BLaER1 treated with 17β-estradiol and CSF1 and Interleukin-3, amounts not matched to agents 10 nM and 100 nM (cell line): ENCODE data around the gene HHIPL1.

Experiments
- H3K27ac ChIP-seq, 11 experiments: shearing (Covaris generic); formaldehyde crosslinking; 2 replicates each; pipeline ENCODE4 v1.8.1; 2022
- H3K27me3 ChIP-seq, 11 experiments: shearing (Covaris generic); formaldehyde crosslinking; 2 replicates each; pipeline ENCODE4 v1.8.1; 2022
- H3K36me3 ChIP-seq, 11 experiments: shearing (Covaris generic); formaldehyde crosslinking; 2 replicates each; pipeline ENCODE4 v1.8.1; 2022
- H3K4me1 ChIP-seq, 10 experiments: shearing (Covaris generic); formaldehyde crosslinking; 2 replicates each; pipeline ENCODE4 v1.8.1; 2022
- H3K4me2 ChIP-seq, 11 experiments: shearing (Covaris generic); formaldehyde crosslinking; 2 replicates each; pipeline ENCODE4 v1.8.1; 2022
- H3K4me3 ChIP-seq, 10 experiments: shearing (Covaris generic); formaldehyde crosslinking; 2 replicates each; pipeline ENCODE4 v1.8.1; 2022
- H3K9ac ChIP-seq, 11 experiments: shearing (Covaris generic); formaldehyde crosslinking; 2 replicates each; pipeline ENCODE4 v1.8.1; 2022
- H3K9me3 ChIP-seq, 11 experiments: shearing (Covaris generic); formaldehyde crosslinking; replicated peaks in 1 of 11; 2 replicates each; pipeline ENCODE4 v1.8.1; 2022
- H4K20me1 ChIP-seq, 11 experiments: shearing (Covaris generic); formaldehyde crosslinking; 2 replicates each; pipeline ENCODE4 v1.8.1; 2022
- Cebpa-rat ChIP-seq, 11 experiments: shearing (Covaris generic); IDR thresholded peaks; 2 replicates each; pipeline ENCODE4 v1.8.1; 2022

HHIPL1 gene

DNA sequence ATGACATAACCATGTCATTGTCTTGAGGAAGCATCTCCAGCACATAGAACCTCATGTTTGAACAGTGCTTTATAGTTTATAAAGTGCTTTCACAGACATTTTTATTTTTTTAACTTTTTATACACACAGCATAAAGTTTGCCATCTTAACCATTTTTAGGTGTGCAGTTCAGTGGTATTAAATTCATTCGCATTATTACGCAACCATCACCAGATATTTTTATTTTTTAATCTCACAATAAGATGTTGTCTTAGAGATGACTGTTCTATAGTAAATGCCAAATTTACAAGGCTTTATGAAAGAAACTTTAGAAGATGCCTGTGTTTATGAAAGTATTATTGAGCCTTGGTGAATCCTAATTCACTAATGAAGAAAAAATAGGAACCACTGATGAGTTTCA is 59.1 kb downstream of the HHIPL1 start:
- no peak overlapping the region for H3K4me2 ChIP-seq
- no peak overlapping the region; a peak in 1 of 20 replicates for H3K4me3 ChIP-seq

DNA sequence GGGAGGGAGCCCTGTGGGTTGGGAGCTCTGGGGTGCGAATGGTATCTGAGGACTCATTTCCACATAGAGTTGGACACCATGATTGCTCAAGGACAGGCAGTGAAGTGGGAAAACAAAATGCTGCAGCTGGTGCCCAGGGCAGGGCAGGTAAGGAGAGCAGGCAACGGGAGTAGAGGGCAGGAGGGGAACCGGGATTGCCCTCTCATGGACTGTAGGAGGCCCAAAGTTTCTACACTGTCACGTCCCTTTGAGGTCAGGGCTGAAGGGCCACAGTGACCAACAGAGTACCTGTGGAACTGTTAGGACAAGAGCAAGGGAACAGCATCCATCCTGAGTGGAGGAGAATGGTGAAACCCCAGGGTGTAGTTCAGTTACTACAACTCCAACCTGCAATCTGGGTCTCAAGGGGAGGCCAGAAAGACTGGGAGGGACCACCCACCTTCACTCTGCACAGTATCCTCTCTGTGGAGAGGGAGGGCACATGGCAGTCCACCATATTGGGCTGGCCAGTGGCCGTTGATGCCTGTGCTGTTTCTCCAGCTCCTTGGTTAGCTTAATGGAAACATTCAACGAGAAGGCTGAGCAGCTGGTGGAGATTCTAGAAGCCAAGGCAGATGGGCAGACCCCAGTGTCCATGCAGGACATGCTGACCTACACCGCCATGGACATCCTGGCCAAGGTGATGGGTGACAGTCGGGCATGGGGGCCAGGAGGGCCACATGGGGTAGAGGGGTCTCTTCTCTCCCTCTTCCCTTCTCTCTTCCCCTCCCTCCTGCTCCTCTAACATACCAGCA is 61.4 kb downstream of the HHIPL1 start:
- Histone ChIP-seq H3K4me2 (no peak overlapping the region), H3K27me3 (no peaks in the 10 kb centered on the region), H3K36me3 (peaks cover 0 to 25% (median 10%) of the 10 kb centered on the region in 11 experiments; a peak in 7 of 22 replicates), H3K4me3 (no peak overlapping the region), H3K9me3 (peaks cover 39 to 52% (median 42%) of the 10 kb centered on the region in 11 experiments), H3K4me1 (no peaks in the 10 kb centered on the region), H3K27ac (no peak overlapping the region), H3K9ac (no peak overlapping the region), H4K20me1 (no peaks in the 10 kb centered on the region)
- no peak for TF ChIP-seq Cebpa-rat (IDR thresholded peaks at IDR 0.05)

More for the DNA sequence above, 59.1 kb downstream of the HHIPL1 start:
- H3K27me3 ChIP-seq: no peaks in the 10 kb centered on the region
- peak in 3 of 11 experiments; percentile 18 to 81 (median 49); a peak in 5 of 22 replicates for TF ChIP-seq Cebpa-rat (IDR thresholded peaks at IDR 0.05)
- peaks cover 5 to 9% (median 7%) of the 10 kb centered on the region in 10 experiments for H3K4me1 ChIP-seq
- peaks cover 35 to 58% (median 40%) of the 10 kb centered on the region in 11 experiments for H3K9me3 ChIP-seq
- no peaks in the 10 kb centered on the region for H4K20me1 ChIP-seq
- no peak overlapping the region for H3K9ac ChIP-seq
- peaks cover 0 to 25% (median 10%) of the 10 kb centered on the region in 11 experiments; a peak in 7 of 22 replicates for H3K36me3 ChIP-seq
- H3K27ac ChIP-seq: no peak overlapping the region

- H3K4me2 ChIP-seq: no peak overlapping the region
- no peak for TF ChIP-seq Cebpa-rat (IDR thresholded peaks at IDR 0.05)
These were observed 62.5 kb downstream of the HHIPL1 start for GRCh38 chr14:99707420-99707819.

GRCh38 chr14:99707921-99708320 is 63.0 kb downstream of the HHIPL1 start:
- peaks cover 23 to 42% (median 31%) of the 10 kb centered on the region in 11 experiments for H3K9me3 ChIP-seq
- H4K20me1 ChIP-seq: no peaks in the 10 kb centered on the region
- no peak overlapping the region for H3K27ac ChIP-seq
- H3K36me3 ChIP-seq: peaks cover 0 to 23% (median 10%) of the 10 kb centered on the region in 11 experiments; a peak in 7 of 22 replicates
- no peak overlapping the region for H3K4me2 ChIP-seq
- TF ChIP-seq Cebpa-rat (IDR thresholded peaks at IDR 0.05): no peak
- no peaks in the 10 kb centered on the region for H3K27me3 ChIP-seq
- H3K4me1 ChIP-seq: no peaks in the 10 kb centered on the region
- no peak overlapping the region for H3K9ac ChIP-seq
- H3K4me3 ChIP-seq: no peak overlapping the region

More at GRCh38 chr14:99707420-99707819, 62.5 kb downstream of the HHIPL1 start:
- Histone ChIP-seq H3K4me3 (no peak overlapping the region), H3K9ac (no peak overlapping the region), H3K27ac (no peak overlapping the region), H3K36me3 (peaks cover 0 to 25% (median 10%) of the 10 kb centered on the region in 11 experiments; a peak in 7 of 22 replicates), H3K9me3 (peaks cover 28 to 41% (median 35%) of the 10 kb centered on the region in 11 experiments), H3K27me3 (no peaks in the 10 kb centered on the region), H4K20me1 (no peaks in the 10 kb centered on the region), H3K4me1 (no peaks in the 10 kb centered on the region)

- Histone ChIP-seq H3K4me2 (no peak overlapping the region), H3K27ac (no peak overlapping the region), H3K9ac (no peak overlapping the region), H3K27me3 (no peaks in the 10 kb centered on the region), H3K36me3 (peaks cover 0 to 18% (median 5%) of the 10 kb centered on the region in 11 experiments; a peak in 5 of 22 replicates), H3K4me3 (no peak overlapping the region), H4K20me1 (no peaks in the 10 kb centered on the region), H3K9me3 (peaks cover 18 to 37% (median 26%) of the 10 kb centered on the region in 11 experiments), H3K4me1 (no peaks in the 10 kb centered on the region)
- no peak for TF ChIP-seq Cebpa-rat (IDR thresholded peaks at IDR 0.05)
These were observed 63.5 kb downstream of the HHIPL1 start for GRCh38 chr14:99708449-99708848.

GRCh38 chr14:99713972-99714371 is 69.0 kb downstream of the HHIPL1 start:
- H4K20me1 ChIP-seq: no peaks in the 10 kb centered on the region
- H3K9me3 ChIP-seq: peaks cover 0 to 18% (median 5%) of the 10 kb centered on the region in 11 experiments; a peak in 6 of 22 replicates
- H3K4me2 ChIP-seq: no peak overlapping the region
- H3K4me3 ChIP-seq: no peak overlapping the region
- peaks cover 4 to 31% (median 30%) of the 10 kb centered on the region in 10 experiments; a peak in 18 of 20 replicates for H3K4me1 ChIP-seq
- no peaks in the 10 kb centered on the region for H3K36me3 ChIP-seq
- H3K27ac ChIP-seq: no peak overlapping the region
- no peaks in the 10 kb centered on the region for H3K27me3 ChIP-seq
- H3K9ac ChIP-seq: no peak overlapping the region
- no peak for TF ChIP-seq Cebpa-rat (IDR thresholded peaks at IDR 0.05)

DNA sequence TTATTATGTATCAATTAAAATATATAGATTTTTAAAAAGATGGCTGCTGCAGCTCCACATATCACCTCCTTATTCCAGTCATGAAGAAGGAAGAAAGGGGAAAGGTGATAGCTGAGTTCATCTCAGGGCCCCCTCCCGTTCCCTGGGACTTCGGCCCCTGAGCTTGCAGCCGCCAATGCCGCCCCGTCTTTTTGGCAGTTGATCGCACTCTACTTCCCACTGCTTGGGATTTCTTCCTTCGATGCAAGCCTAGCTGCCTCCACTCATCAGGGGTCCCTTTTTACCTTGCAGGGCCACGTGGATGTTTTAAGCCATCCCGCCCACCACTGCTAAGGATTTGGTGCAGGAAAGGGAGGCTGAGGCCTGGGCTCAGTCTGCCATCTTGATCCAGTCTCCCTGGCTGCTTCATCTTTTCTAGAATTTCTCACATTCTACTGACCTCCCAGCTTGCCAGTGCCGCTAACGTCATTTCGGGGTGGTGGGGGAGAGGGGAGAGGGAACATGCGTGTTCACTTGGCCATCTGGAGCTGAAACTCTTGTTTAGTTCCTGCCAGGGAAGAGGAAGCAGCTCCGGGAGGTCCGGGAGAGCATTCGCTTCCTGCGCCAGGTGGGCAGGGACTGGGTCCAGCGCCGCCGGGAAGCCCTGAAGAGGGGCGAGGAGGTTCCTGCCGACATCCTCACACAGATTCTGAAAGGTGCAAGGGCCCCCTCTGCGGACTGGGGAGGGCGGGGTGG is 70.5 kb downstream of the HHIPL1 start:
- no peaks in the 10 kb centered on the region for H3K36me3 ChIP-seq

DNA sequence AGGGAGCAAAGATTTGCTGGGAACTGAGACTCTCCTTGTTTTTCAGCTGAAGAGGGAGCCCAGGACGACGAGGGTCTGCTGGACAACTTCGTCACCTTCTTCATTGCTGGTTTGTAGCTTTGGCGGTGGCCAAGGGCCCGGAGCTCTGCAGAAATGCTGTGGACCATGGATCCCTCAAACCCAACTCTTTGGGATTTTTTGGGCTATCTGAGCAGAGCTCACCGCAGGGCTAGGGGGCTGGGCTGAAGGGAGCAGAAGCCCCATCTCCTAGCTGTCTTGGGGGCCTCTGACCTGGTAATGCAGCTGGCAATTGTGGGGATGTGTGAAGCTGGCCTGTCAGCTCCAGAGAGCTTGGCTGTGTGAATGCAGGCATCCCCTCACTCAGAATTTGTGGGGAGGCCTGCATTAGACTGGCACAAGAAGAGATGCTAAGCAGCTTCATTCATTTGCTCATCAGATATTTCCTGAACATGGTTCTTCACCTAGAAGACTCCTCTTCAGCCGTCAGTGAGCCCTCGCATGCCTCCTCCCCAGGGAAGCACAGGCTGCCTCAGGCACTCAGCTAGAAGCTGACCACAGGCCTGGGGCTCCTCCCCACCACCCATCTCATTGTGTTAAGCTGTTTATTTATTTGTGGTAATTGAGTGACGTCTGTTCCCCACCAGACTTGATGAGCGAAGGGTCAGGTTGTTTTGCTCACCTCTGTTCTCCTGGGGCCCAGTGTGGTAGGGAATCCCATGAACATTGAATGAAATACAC is 71.3 kb downstream of the HHIPL1 start:
- Histone ChIP-seq H3K27ac (no peak overlapping the region), H3K9me3 (peaks cover 0 to 11% (median 5%) of the 10 kb centered on the region in 11 experiments; a peak in 5 of 22 replicates), H3K36me3 (no peaks in the 10 kb centered on the region), H3K4me1 (peaks cover 4 to 40% (median 36%) of the 10 kb centered on the region in 10 experiments; a peak in 18 of 20 replicates), H3K4me3 (no peak overlapping the region), H3K4me2 (peak overlapping the region in 7 of 11 experiments; percentile 16 to 88 (median 75); a peak in 12 of 22 replicates), H3K9ac (no peak overlapping the region), H3K27me3 (no peaks in the 10 kb centered on the region), H4K20me1 (no peaks in the 10 kb centered on the region)
- no peak for TF ChIP-seq Cebpa-rat (IDR thresholded peaks at IDR 0.05)

More for the DNA sequence above, 70.5 kb downstream of the HHIPL1 start:
- TF ChIP-seq Cebpa-rat (IDR thresholded peaks at IDR 0.05): no peak
- Histone ChIP-seq H4K20me1 (no peaks in the 10 kb centered on the region), H3K4me1 (peaks cover 4 to 40% (median 35%) of the 10 kb centered on the region in 10 experiments; a peak in 18 of 20 replicates), H3K9me3 (peaks cover 0 to 11% (median 5%) of the 10 kb centered on the region in 11 experiments; a peak in 5 of 22 replicates), H3K4me2 (0 out of 22 replicates have a peak overlapping the region, but pooled peaks of 1 of the 11 experiments have one; percentile 79), H3K27me3 (no peaks in the 10 kb centered on the region), H3K9ac (no peak overlapping the region), H3K4me3 (no peak overlapping the region), H3K27ac (no peak overlapping the region)
